ENCODE results near the gene AKR1E2.

AKR1E2 gene

GRCh38 chr10:4889959-4890358 lies 64.0 kb downstream of the AKR1E2 start:
- no peak overlapping the region for H3K4me3 ChIP-seq (ENCODE audit: low read depth, low read length)
- TF ChIP-seq CTCF (IDR thresholded peaks at IDR 0.05; ENCODE audit: low read depth, low read length) = no peak

GRCh38 chr10:4892681-4893080 lies 66.7 kb downstream of the AKR1E2 start:
- no peak for TF ChIP-seq CTCF (IDR thresholded peaks at IDR 0.05; ENCODE audit: low read depth, low read length)
- H3K4me3 ChIP-seq (ENCODE audit: low read depth, low read length) = no peak overlapping the region

GRCh38 chr10:4894335-4894734 lies 68.3 kb downstream of the AKR1E2 start:
- TF ChIP-seq CTCF (IDR thresholded peaks at IDR 0.05; ENCODE audit: low read depth, low read length) = no peak
- H3K4me3 ChIP-seq (ENCODE audit: low read depth, low read length) = no peak overlapping the region

Data from WI38 (cell line).